ENCODE measurements around the gene CEP41.

The CEP41 gene

DNA sequence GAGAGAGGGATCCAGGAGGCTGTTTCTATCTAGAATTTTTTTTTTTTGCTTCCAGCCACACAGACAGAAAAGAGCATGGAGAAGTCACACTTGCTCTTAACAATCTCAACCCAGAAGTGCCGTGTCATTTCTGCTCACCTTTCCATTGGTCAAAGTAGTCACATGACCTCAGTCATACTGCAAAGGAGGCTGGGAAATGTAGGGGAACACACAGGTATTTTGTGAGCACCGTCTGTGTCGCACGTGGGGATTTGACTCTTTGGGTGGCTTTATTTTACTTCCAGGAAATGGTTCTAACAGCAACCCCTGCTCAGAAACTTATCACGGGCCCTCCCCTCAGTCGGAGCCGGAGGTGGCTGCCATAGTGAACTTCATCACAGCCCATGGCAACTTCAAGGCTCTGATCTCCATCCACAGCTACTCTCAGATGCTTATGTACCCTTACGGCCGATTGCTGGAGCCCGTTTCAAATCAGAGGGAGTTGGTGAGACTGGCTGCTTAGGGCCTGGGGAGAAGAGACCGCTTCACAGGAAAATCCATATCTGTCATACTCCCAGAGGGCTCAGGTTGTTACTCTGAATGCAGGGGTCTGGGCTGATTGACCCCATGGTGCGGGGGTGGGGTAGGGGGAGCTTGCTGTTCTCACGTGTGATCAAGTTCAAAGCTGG is 73.6 kb downstream of the CEP41 start:
- DNase-seq = no peak

DNA sequence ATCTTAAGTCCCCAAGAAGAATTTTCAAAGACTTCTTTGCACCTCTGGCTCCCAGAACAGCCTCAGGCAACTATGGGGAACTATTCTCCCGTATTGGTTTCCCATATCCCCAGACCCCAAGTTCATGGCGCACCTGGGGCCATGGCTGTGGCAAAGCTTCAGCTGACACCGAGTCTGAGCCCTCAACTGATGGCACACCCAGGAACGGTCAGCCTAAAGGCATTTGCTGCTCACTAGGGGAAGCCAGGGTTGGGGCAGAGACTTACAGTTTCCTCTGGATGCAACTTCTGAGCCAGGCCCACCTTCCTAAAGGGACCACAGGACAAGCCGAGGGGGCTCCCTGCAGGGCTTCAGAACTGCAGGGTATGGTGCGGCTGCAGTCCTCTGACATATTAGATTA is 74.3 kb downstream of the CEP41 start:
- DNase-seq = no peak

DNA sequence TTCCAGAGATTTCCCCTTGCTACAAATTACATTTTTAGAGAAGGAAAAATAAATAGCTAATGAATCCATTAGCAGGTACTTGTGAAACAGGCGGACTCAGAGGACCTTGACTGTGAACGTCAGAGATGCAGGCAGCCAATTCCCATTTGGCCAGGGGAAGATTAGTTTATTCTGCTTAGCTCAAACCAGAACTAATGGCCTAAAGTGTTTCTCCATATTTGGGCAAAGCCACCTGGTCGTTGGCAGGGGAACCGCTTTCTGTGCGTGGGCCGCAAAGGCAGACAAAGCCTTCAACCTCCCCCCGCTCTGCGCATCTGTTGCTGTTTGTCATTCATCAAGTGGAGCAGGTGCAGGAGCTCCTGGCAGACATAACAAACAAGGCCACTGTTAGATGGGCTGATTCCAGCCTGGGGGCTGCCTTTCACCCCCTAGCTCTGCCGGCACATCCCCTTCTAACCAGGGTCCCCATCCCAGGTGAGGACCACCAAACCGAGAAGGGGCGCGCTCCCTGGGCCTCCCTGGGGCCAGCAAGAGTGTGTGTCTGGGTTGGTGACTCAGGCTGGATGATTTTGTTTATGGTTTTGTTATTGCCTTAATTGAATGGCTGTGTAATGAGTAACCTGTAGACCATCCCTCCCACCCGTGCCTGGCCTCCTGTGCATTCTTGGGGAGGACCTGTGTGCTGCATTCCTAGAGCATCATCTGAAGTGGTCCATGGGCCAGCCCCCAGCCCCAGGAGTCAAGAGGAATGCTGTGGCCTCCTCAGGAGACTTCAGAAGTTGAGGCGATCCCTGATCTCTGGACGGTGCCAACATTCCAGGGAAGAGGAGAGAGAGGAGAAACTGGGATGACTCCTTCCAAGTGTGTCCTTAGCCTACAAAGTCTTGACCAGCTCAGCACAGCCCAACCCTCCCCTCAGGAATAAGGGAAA is 75.0 kb downstream of the CEP41 start:
- no peak for DNase-seq

DNA sequence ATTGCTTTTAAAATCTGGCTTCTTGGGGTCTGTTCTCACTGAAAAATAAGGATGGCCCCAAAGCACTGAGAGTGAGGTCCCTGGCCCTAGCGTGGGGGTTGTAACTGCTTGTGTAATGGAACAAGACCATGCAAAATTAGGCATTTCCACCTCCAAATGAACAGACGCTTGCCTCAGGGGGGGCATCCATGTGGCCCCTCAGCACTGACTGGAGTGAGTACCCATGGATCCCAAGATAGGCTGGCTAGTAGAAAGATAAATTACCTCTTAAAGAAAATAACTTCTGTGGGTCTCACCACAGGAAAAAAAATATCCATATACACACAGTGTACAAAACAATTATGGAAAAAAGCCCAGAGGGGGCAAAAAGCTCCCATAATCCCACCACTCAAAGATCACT is 75.7 kb downstream of the CEP41 start:
- DNase-seq = no peak

DNA sequence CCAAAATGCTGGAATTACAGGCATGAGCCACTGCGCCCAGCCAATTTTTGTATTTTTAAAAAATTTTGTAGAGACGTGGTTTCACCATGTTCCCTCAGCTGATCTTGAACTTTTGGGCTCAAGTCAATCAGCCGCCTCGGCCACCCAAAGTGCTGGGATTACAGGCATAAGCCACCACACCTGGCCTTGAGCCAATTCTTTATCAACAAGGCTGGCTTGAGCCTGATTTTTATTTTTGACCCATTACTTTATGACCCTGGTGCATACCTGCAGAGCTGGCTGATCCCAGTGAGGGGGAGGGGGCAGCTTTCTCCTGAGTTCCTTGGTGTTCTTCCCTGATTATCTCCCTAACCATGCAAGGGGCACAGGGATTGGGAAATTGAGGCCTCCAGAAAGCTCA is 76.4 kb downstream of the CEP41 start:
- DNase-seq = no peak

DNA sequence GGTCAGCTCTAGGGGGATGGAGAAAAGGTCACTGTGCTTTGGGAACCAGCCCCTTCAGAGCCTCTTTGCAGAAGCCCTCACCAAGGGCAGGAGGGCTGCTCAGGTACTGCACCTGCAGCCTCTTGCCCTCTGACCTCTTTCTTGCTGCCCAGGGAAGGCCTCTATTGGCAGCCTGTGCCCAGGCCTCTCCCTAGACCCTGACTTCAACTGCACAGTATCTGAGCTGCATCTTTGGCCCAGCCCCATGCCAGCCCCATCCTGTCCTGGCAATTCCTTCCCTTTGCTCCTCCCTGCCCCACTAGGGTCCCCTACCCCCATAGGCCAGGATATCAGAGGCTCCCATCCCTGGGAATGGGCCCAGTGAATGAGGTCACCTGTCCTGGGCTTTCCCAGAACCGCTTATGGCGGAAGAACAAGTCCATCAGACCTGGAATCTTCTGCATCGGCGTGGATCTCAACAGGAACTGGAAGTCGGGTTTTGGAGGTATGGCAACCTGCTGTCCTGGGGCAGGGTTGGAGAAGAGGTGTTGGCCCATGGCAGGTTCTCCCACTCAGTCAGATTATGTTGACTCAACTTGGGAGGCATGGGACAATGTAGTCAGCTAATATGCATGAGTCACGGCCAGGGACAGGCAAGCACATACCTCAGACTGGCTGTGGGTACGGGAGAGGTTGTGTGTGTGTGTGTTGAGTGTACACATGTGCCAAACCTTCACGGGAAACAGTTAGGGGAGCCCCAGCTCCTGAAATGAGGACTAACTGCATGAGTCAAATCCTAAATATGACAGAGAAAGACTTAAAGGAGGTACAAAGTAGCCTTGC is 77.6 kb downstream of the CEP41 start:
- DNase-seq = peak; percentile 24 to 36 (median 31)

DNA sequence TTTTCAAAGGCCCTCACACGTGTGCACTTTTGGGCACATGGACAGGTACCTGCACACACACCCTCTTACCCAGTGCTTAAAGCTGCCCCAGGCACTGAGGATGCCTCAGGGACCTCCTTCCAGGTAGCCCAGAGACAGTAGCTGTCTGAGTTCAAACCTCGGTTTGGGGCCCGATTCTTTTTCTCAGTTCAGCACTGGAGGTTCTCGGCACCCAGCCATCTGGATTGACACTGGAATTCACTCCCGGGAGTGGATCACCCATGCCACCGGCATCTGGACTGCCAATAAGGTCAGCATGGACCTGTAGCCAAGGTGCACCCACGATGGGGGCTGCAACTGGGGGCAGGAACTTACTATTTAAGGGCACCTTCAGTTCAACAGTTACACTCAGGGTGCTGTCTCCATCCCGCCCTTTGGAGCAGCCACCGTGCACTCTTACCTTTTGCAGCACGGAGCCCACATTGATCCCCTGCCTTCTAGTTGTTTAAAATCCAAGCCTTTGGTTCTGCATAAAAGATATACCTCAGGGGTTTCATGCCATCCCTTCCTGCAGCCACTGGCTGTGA is 78.5 kb downstream of the CEP41 start:
- no peak for DNase-seq

DNA sequence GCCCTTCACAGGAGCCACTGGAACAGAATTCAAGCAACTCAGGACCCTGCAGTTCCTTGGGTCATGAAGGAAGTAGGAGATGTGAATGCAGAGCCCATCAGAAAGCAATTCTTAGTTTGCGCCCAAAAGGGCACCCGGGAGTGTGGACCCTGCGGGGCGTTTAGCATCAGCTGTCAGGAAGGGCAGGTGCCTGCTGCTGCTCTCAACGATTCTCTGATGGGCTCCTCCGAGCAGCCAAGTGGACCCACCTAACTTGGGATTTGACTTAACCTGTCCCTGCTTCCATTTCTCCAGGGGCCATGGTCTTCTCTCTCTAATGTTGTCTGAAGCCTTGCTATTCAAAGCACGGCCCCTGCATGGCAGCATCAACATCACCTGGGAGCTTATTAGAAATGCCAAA is 79.1 kb downstream of the CEP41 start:
- DNase-seq = no peak

DNA sequence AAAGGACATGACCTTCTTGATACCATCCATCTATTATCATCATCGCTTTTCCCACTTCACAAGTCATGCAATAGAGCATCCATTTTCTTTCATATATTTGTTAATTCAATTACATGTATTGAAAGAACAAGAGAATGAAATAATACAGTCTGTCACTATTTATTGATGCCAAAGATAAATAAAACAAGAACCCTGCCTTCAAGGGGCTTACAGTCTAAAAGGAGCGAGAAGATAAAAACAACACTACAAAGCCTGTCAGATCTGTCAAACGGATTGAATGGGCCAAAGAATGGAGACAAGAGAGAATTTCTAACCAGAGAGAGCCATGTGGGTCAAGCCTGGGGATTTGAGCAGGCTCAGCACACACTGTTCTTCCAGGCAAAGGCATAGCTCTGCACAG is 80.3 kb downstream of the CEP41 start:
- no peak for DNase-seq

DNA sequence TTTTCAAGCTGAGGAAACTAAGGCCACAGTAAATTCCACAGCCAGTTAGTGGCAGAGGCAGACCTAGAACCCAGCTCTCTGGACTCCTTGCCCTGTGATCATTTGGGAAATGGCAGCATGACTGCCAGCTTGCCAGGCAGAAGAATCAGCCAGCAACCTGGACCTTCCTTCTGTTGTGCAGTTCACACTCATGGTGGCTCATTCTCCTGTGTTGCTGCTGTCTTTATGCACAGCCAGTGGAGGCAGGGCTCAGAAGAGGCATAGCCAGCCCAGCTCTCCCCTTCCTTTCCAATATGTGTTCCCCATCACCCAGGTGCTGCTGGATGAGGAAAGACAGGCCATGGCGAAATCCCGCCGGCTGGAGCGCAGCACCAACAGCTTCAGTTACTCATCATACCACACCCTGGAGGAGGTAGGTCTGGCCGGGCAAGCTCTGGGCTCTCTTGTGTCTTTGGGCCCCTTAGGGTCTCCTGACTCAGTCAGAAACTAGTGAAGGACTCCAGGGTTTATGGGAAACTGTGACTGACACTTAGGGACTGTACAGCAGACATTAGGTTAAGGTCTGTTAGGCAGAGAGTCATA is 81.4 kb downstream of the CEP41 start:
- no peak for DNase-seq

DNA sequence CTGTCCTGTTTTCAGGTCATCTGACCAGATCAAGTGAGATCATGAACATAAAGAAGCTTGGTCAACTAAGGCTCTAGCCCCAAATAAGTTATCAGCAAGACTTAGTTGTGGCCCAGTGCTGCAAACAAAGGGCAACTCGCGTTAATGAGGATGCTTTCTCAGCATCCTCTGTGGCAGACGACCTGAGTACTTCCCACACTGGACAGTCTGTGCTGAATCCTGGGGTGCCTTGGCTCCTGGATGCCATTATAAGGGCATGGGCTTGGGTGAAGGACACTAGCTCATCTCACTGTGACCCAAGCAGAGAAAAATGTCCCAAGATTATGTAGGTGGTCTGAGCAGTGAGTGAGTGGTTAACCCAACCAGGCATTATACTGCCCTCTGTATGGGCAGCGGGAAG is 82.3 kb downstream of the CEP41 start:
- no peak for DNase-seq

DNA sequence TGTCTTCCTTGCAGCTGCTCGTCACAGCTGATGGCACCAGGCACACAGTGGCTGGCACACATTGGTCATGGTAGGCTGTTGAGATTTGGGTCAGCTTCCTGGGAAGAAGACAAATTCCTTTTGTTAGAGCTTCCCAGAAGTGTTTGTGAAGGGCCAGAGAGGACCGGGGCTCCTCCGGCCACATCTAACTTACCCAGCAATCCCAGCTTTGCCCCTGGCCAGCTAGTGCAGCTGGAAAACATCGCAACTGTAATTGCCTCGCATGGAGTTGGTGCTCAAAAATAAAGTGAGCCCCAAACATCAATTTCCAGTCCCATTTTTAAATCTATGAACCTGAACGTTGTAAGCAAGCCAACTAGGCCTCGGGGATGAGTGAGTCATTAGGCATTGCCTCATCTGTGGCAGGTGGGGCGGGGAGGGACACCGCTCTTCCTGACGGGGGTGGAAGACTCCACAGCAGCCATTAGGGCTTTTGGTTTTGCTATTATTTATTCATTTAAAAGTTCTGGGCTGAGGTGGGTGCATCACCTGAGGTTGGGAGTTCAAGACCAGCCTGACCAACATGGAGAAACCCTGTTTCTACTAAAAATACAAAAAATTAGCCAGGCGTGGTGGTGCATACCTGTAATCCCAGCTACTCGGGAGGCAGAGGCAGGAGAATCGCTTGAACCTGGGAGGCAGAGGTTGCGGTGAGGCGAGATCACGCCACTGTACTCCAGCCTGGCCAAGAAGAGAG is 83.8 kb downstream of the CEP41 start:
- DNase-seq = no peak

DNA sequence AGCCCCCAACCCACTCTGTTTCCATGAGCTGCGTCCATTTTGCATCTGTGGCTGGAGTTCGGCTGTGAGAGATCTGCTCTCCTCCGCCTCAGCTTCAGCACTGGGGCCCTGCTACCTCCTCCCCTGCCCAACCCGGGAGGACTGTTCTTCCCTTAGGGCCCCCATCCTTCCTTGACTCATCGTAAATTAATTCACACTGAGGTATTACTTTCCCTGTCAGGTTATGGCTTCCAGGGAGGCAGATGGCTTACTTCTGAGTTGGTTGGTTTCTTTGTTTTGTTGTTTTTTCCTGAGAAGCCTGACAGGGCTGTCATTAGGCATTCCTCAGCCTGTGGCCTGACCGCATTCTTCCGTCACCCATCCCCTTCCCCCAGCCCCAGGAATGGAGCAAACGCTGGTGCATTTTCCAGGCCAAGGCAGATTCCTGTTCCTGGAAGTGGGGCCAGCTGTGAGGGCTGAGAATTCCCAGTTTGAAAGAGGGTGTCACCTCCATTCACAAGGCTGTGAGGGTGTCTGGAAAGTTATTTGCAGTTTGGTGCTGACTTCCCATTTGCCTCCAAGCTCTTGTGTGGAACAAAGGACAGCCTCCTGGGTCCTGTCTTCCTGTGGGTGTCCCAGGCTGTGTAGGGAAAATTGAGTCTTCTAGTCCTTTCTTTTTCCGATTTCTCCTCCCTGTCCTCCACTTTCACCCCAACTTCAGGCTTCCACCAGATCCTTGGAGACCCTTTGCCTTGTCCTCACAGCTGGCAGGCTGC is 84.5 kb downstream of the CEP41 start:
- no peak for DNase-seq

DNA sequence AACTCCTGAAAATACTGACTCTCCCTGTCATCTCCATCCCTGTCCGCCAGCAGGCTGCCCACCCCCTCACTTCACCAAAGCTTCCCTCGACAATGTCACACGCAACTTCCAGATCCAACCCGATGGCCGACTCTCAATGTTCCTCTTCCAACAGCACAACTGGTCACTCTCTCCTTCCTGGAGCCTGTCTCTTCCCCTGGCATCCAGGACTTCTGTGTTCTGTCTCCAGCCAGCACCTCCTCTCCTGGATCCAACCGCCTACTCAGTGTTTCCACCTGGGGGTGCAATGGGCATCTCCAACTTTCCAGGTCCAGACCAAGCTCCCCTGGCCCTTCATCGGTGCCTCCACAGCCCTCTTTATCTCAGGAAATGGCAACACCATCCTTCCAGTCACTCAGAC is 87.6 kb downstream of the CEP41 start:
- no peak for DNase-seq

DNA sequence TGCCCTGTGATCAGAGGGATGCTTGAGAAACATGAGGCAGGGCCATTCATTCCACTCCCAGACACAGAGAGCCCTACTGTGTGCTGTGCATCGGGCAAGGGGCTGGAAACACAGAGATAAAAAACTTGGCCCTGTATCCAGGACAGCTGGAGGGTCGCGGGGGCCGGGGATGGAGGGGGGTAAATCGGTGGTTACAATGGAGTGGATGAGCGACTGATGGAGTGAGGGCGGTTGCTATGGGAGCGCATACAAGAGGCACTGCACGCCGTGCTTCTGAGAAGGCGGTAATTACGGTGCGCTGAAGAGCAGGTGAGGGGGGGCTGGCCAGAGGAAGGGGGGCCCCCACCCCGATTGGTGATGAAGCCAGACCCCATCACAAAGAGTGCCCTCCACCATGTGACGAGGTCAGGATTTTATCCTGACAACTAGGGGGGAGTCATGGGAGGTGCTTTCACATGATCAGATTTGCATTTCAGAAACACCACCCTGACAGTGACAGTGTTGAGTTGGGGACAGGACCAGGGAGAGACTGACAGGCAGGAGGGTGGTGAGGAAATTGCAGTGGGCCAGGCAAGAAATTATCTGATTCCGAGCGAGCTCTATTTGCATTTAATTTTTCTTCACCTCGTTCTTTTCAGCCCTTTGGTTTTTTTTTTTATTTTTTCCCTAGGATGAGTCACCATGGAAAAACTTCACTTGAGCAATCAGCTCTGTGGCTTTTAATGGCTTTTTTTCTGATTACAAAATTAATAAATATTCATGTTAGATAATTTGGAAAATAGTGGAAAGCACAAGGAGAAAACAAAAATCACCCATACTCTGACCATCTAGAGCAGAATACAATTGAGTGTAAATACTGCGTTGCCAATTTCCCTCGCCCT is 88.4 kb downstream of the CEP41 start:
- peak in 2 of 3 donors; percentile 32 to 34 for DNase-seq

DNA sequence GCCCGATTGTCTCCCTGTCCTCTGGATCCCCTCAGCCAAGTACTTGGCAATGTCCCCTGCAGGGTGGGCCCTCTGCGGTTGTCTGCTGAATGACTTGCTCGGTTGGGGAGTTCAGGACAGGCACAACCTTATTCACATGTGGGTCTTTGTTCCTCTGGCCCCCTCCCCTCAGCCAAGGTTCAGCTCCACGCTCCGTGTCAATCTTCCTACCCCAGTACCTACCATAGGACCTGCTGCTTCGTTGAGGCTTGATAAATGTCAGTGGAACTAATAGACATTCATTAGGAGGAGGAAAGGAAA is 89.1 kb downstream of the CEP41 start:
- DNase-seq = no peak

DNA sequence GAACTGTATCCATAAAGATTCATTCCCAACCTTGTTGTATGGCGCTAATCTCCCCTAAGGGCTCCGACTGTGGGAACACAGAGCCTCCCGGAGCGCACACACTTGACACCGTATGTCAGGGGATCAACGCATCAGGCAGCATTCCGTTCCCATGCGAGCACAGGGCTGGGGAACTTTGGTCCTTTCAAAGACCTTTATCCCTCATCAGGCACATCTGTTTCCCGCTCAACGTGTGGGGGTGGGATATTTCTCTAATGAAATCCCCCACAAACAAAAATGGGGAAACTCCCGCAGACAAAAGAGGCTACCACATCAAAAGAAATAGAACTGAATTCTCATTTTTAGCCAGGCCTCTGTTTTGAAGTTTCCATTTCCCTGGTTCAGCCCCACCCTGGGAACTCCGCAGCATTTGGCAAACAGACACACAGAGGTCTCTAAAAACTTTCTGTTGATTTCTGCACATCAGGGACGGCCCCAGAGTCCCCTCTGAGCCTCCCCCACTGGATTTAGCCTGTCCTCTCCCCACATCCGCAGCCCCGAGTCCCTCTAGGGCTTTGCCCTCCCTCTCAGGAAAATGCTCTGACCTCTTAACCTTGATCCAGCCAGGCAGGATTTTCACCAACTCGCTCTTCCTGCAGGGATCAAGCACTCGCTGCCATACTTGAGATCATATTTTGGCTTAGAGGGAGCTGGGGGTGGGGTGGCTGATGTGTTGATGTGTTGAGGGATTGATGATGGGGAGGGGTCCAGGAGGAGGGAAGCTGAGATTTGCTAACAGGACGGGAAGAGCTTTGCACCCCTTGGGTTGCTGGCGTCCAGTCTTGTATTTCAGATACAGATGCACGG is 89.6 kb downstream of the CEP41 start:
- peak in 2 of 3 donors; percentile 17 to 33 for DNase-seq

DNA sequence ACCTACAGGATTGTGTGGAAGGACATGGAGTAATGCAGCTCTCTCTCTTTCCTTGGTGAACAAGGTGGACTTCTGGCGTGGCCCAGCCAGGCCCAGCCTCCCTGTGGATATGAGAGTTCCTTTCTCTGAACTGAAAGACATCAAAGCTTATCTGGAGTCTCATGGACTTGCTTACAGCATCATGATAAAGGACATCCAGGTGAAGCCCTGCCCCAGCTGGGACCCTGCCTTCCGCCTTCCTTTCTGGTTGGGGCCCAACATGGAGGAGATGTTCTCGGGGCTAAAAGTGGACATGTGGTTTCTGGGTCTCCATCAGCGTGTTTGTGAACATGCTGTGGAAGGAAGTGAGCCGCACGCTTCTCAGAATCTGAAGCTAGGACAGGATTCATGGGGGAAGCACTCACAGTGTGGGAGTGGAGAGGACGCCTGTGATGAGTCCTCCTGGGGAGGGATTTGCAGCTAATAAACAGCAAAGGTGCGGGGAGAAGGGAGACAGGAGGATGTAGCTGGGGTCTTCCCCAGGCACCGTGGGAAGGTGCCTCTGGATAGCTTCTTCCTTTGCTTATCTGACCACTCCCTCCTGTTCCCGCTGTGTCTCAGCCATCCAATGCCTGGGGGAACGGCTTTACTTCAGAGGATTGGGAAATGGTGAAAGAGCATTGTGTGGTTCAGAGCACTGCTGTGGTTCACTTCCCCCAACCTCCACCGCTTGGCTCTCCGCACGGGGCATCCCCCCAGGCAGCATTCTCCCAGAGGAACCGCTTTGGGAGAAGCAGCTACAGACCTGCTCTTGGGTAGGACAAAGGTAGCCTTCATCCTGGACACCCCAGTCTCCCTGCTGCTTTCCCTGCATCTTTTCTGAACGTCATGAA is 90.7 kb downstream of the CEP41 start:
- no peak for DNase-seq
